Activated effector memory CD4-positive, alpha-beta T cell treated with anti-CD3 and anti-CD28 coated beads, Interleukin-2, amount 50 U/mL, for 16 hours (primary cell): ENCODE data around the gene FGF1.
"Not testable (repeated sequence)": the region's sequence is repeated elsewhere in the genome, so short reads cannot be mapped to it uniquely, and the experiment has no call there.

Source experiments
- DNase-seq: peaks from one replicate; pipeline ENCODE4 v3.0.0-alpha.2; 2020

The FGF1 gene

GRCh38 chr5:142667831-142668230, 18.1 kb downstream of the FGF1 start:
- DNase-seq: no peak

GRCh38 chr5:142664636-142665035, 21.3 kb downstream of the FGF1 start:
- DNase-seq: no peak

GRCh38 chr5:142664067-142664466, 21.8 kb downstream of the FGF1 start:
- no peak for DNase-seq

GRCh38 chr5:142663246-142663645, 22.6 kb downstream of the FGF1 start:
- no peak for DNase-seq

GRCh38 chr5:142661957-142662356, 23.9 kb downstream of the FGF1 start:
- no peak for DNase-seq

GRCh38 chr5:142661143-142661542, 24.7 kb downstream of the FGF1 start:
- DNase-seq: no peak

GRCh38 chr5:142660731-142661130, 25.2 kb downstream of the FGF1 start:
- DNase-seq: no peak

GRCh38 chr5:142660196-142660595, 25.7 kb downstream of the FGF1 start:
- DNase-seq: no peak

- DNase-seq: no peak
Observed at GRCh38 chr5:142659405-142659804, 26.5 kb downstream of the FGF1 start.

GRCh38 chr5:142658278-142658677, 27.6 kb downstream of the FGF1 start:
- DNase-seq: no peak

GRCh38 chr5:142657446-142657845, 28.4 kb downstream of the FGF1 start:
- no peak for DNase-seq

GRCh38 chr5:142655339-142656267, 30.3 kb downstream of the FGF1 start:
- peak; percentile 87 for DNase-seq

GRCh38 chr5:142654578-142655058, 31.3 kb downstream of the FGF1 start:
- no peak for DNase-seq

- no peak for DNase-seq
Observed at GRCh38 chr5:142653321-142653720, 32.6 kb downstream of the FGF1 start.

- DNase-seq: no peak
Observed at GRCh38 chr5:142652563-142652962, 33.3 kb downstream of the FGF1 start.

GRCh38 chr5:142650881-142651280, 35.0 kb downstream of the FGF1 start:
- no peak for DNase-seq

GRCh38 chr5:142650060-142650459, 35.8 kb downstream of the FGF1 start:
- DNase-seq: no peak

- DNase-seq: not testable (repeated sequence)
Observed at GRCh38 chr5:142648108-142648507, 37.8 kb downstream of the FGF1 start.

GRCh38 chr5:142645456-142645855, 40.4 kb downstream of the FGF1 start:
- no peak for DNase-seq

GRCh38 chr5:142644640-142645361, 41.1 kb downstream of the FGF1 start:
- no peak for DNase-seq

GRCh38 chr5:142644127-142644526, 41.8 kb downstream of the FGF1 start:
- DNase-seq: no peak

- no peak for DNase-seq
Observed at GRCh38 chr5:142643634-142644033, 42.3 kb downstream of the FGF1 start.

GRCh38 chr5:142642427-142642826, 43.5 kb downstream of the FGF1 start:
- DNase-seq: no peak

GRCh38 chr5:142641711-142642110, 44.2 kb downstream of the FGF1 start:
- DNase-seq: no peak
